Uterus (tissue), 2 donors: ENCODE data around the gene SLC25A1.

Source experiments
- POLR2A ChIP-seq, 2 donors: fragments of 450-650 bp; IDR thresholded peaks; one replicate each; pipeline ENCODE4 v1.6.1; 2016; ENCODE audit warnings: antibody characterized with exemption in 2 of 2, mild to moderate bottlenecking in 1 of 2, moderate library complexity in 1 of 2
- TF ChIP-seq, protein P1 (sequence below), 4 experiments: fragments of 200-600 bp in 2 of 4; fragments of 450-650 bp in 2 of 4; sonication (generic) in 2 of 4; IDR thresholded peaks; one replicate each; pipeline ENCODE4 v1.5.1; 2016 to 2019; ENCODE audit warnings: antibody characterized with exemption in 4 of 4, mild to moderate bottlenecking in 2 of 4, moderate library complexity in 1 of 4

GRCh38 chr22:19134874-19135273 is 43.7 kb downstream of the SLC25A1 start:
- TF ChIP-seq, protein P1, sequence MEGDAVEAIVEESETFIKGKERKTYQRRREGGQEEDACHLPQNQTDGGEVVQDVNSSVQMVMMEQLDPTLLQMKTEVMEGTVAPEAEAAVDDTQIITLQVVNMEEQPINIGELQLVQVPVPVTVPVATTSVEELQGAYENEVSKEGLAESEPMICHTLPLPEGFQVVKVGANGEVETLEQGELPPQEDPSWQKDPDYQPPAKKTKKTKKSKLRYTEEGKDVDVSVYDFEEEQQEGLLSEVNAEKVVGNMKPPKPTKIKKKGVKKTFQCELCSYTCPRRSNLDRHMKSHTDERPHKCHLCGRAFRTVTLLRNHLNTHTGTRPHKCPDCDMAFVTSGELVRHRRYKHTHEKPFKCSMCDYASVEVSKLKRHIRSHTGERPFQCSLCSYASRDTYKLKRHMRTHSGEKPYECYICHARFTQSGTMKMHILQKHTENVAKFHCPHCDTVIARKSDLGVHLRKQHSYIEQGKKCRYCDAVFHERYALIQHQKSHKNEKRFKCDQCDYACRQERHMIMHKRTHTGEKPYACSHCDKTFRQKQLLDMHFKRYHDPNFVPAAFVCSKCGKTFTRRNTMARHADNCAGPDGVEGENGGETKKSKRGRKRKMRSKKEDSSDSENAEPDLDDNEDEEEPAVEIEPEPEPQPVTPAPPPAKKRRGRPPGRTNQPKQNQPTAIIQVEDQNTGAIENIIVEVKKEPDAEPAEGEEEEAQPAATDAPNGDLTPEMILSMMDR (IDR thresholded peaks at IDR 0.05) = no peak
- TF ChIP-seq POLR2A (IDR thresholded peaks at IDR 0.05) = no peak
